Osteoblast (primary cell): ENCODE data around the gene NME3. TPM values are rescaled to one million over a fixed set of nuclear protein-coding genes. Genes with fewer than 3 reads are reported as not detected.

Source experiments
- DNase-seq: peaks from one replicate; pipeline ENCODE4 v3.0.0; 2011; ENCODE audit warnings: low spot score, mixed read lengths; ENCODE audit not compliant: insufficient read length; ENCODE audit errors: missing footprints
- H2AFZ ChIP-seq: 2 replicates; pipeline ENCODE4 v1.6.0; 2011; ENCODE audit warnings: mild to moderate bottlenecking, low read length
- H3K27ac ChIP-seq: 2 replicates; pipeline ENCODE4 v1.5.1; 2011; ENCODE audit warnings: mild to moderate bottlenecking, low read depth, low read length, moderate library complexity
- H3K27me3 ChIP-seq: 2 replicates; pipeline ENCODE4 v1.6.0; 2012; ENCODE audit warnings: mild to moderate bottlenecking, control low read depth, inconsistent platforms, low read length, moderate library complexity; ENCODE audit not compliant: insufficient read depth
- H3K36me3 ChIP-seq: 2 replicates; pipeline ENCODE4 v1.5.1; 2011; ENCODE audit warnings: mild to moderate bottlenecking, low read length, control low read depth, moderate library complexity; ENCODE audit not compliant: insufficient read depth
- H3K4me1 ChIP-seq: 2 replicates; pipeline ENCODE4 v1.5.1; 2011; ENCODE audit warnings: mild to moderate bottlenecking, low read length, control low read depth, moderate library complexity; ENCODE audit not compliant: insufficient read depth
- H3K4me2 ChIP-seq: 2 replicates; pipeline ENCODE4 v1.6.0; 2011; ENCODE audit warnings: mild to moderate bottlenecking, low read length; ENCODE audit not compliant: insufficient read depth
- H3K4me3 ChIP-seq: fragments of 200-600 bp; sonication (generic); 3 replicates; pipeline ENCODE4 v1.5.1; 2012; ENCODE audit warnings: mild to moderate bottlenecking, low read length, inconsistent platforms; ENCODE audit not compliant: insufficient read depth
- H3K79me2 ChIP-seq: 2 replicates; pipeline ENCODE4 v1.6.0; 2012; ENCODE audit warnings: mild to moderate bottlenecking, low read length, control low read depth, inconsistent platforms; ENCODE audit not compliant: insufficient read depth
- H3K9me3 ChIP-seq: 2 replicates; pipeline ENCODE4 v1.5.1; 2011; ENCODE audit warnings: low read depth, low read length, control low read depth
- H4K20me1 ChIP-seq: 2 replicates; pipeline ENCODE4 v1.6.0; 2012; ENCODE audit warnings: mild to moderate bottlenecking, low read length, control low read depth; ENCODE audit not compliant: insufficient read depth
- CTCF ChIP-seq: IDR thresholded peaks from 2 replicates; pipeline ENCODE4 v1.5.1; 2011; ENCODE audit warnings: mild to moderate bottlenecking, low read depth, low read length, moderate library complexity; ENCODE audit errors: extremely low read depth
- total RNA-seq: library from RNA; depleted of rRNA; stranded (reverse); fragments of >200 nt; gene quantifications from 2 replicates; pipeline ENCODE4 v1.2.3, GENCODE V29; 2012

Gene NME3
- total RNA-seq, 1 donor, result 55.4 TPM

GRCh38 chr16:1770328-1771187 lies 785 bp downstream of the NME3 start:
- Histone ChIP-seq H3K4me3 (peak overlapping the region; percentile 88), H4K20me1 (peaks cover 28% of the 10 kb centered on the region), H2AFZ (no peak overlapping the region), H3K27me3 (no peaks in the 10 kb centered on the region), H3K9me3 (no peaks in the 10 kb centered on the region), H3K4me2 (peak overlapping the region; percentile 81), H3K79me2 (peaks cover 34% of the 10 kb centered on the region), H3K36me3 (peaks cover 25% of the 10 kb centered on the region), H3K4me1 (peaks cover 27% of the 10 kb centered on the region), H3K27ac (peak overlapping the region; percentile 41)
- DNase-seq, result peak; percentile 99
- no peak for TF ChIP-seq CTCF

GRCh38 chr16:1769402-1770300 lies 1.7 kb downstream of the NME3 start:
- Histone ChIP-seq H3K4me2 (peak overlapping the region; percentile 81), H3K36me3 (peaks cover 29% of the 10 kb centered on the region), H2AFZ (no peak overlapping the region), H3K27ac (peak overlapping the region; percentile 41), H3K27me3 (no peaks in the 10 kb centered on the region), H3K9me3 (no peaks in the 10 kb centered on the region), H4K20me1 (peaks cover 25% of the 10 kb centered on the region), H3K4me3 (peak overlapping the region; percentile 88), H3K79me2 (peaks cover 25% of the 10 kb centered on the region), H3K4me1 (peaks cover 25% of the 10 kb centered on the region)
- no peak for DNase-seq
- no peak for TF ChIP-seq CTCF

- H3K27me3 ChIP-seq, result no peaks in the 10 kb centered on the region
- H3K36me3 ChIP-seq, result peaks cover 34% of the 10 kb centered on the region
- peaks cover 17% of the 10 kb centered on the region for H3K79me2 ChIP-seq
- TF ChIP-seq CTCF, result no peak
- no peak overlapping the region for H3K27ac ChIP-seq
- H3K9me3 ChIP-seq, result no peaks in the 10 kb centered on the region
- DNase-seq, result no peak
- H3K4me2 ChIP-seq, result no peak overlapping the region
- no peak overlapping the region for H3K4me3 ChIP-seq
- no peak overlapping the region for H2AFZ ChIP-seq
- peaks cover 17% of the 10 kb centered on the region for H4K20me1 ChIP-seq
- H3K4me1 ChIP-seq, result peaks cover 17% of the 10 kb centered on the region
Observed at GRCh38 chr16:1768767-1769401, 2.5 kb downstream of the NME3 start.
